Thoracic aorta (tissue), 2 donors: ENCODE measurements around the gene ALG2. TPM values are rescaled to one million over a fixed set of nuclear protein-coding genes. Genes with fewer than 3 reads are reported as not detected.

Source experiments
- ATAC-seq: fragments of 150-250 bp; one replicate; pipeline ENCODE4 v1.8.0; 2017; ENCODE audit warnings: low read depth; ENCODE audit not compliant: insufficient number of reproducible peaks, low FRiP score
- DNase-seq: peaks from one replicate; pipeline ENCODE4 v3.0.0-alpha.2; 2020; ENCODE audit warnings: low spot score
- H3K27ac ChIP-seq, 2 donors: fragments of 200-600 bp; sonication (generic); 1 replicate in 1 of 2; 2 replicates in 1 of 2; pipeline ENCODE4 v1.5.1; 2016; ENCODE audit warnings: mild to moderate bottlenecking in 2 of 2, moderate library complexity in 2 of 2
- H3K27me3 ChIP-seq: fragments of 200-600 bp; sonication (generic); replicated peaks from 2 replicates; pipeline ENCODE4 v1.6.0; 2016; ENCODE audit warnings: mild to moderate bottlenecking; ENCODE audit not compliant: insufficient read depth
- H3K36me3 ChIP-seq: fragments of 200-600 bp; sonication (generic); one replicate; pipeline ENCODE4 v1.5.1; 2016
- H3K4me1 ChIP-seq, 2 donors: fragments of 200-600 bp; sonication (generic); 1 replicate in 1 of 2; 2 replicates in 1 of 2; pipeline versions ENCODE4 v1.5.1 to v1.6.0; 2016; ENCODE audit warnings: low read depth in 2 of 2, mild to moderate bottlenecking in 1 of 2; ENCODE audit not compliant: control insufficient read depth in 1 of 2
- H3K4me3 ChIP-seq: fragments of 200-600 bp; sonication (generic); 2 replicates; pipeline ENCODE4 v1.5.1; 2016; ENCODE audit warnings: mild to moderate bottlenecking
- H3K9me3 ChIP-seq: fragments of 200-600 bp; sonication (generic); 2 replicates; pipeline ENCODE4 v1.5.1; 2016
- CTCF ChIP-seq: fragments of 200-600 bp; sonication (generic); IDR thresholded peaks from one replicate; pipeline ENCODE4 v1.5.1; 2019; ENCODE audit warnings: antibody characterized with exemption
- total RNA-seq, 2 donors: library from RNA; depleted of rRNA; stranded (reverse); fragments of >200 nt; gene quantifications; one replicate each; pipeline versions ENCODE4 v1.1.0 to v1.2.3, GENCODE V29; 2016

The ALG2 gene
- total RNA-seq, 2 donors from 2014 or later, result 19.8 to 49.2 TPM

GRCh38 chr9:99167694-99168093, 54.0 kb downstream of the ALG2 start:
- H3K9me3 ChIP-seq, result no peaks in the 10 kb centered on the region
- no peak overlapping the region for H3K27ac ChIP-seq
- no peaks in the 10 kb centered on the region for H3K27me3 ChIP-seq
- no peak overlapping the region for H3K4me3 ChIP-seq
- no peak for DNase-seq
- TF ChIP-seq CTCF, result no peak
- H3K4me1 ChIP-seq, result peaks cover 0 to 15% of the 10 kb centered on the region in 2 donors
- no peak for ATAC-seq
- H3K36me3 ChIP-seq, result no peaks in the 10 kb centered on the region

- ATAC-seq (no peak), DNase-seq (no peak)
- Histone ChIP-seq H3K27me3 (no peaks in the 10 kb centered on the region), H3K27ac (no peak overlapping the region), H3K4me3 (no peak overlapping the region), H3K36me3 (no peaks in the 10 kb centered on the region), H3K4me1 (peaks cover 0 to 20% of the 10 kb centered on the region in 2 donors), H3K9me3 (no peaks in the 10 kb centered on the region)
- no peak for TF ChIP-seq CTCF
Measured at GRCh38 chr9:99167119-99167518, 54.6 kb downstream of the ALG2 start.

Other genes starting within 250 kb of the ALG2 start
- gene TGFBR1, start 116.8 kb downstream of the ALG2 start, total RNA-seq, result 10 to 100 TPM; 76.8 to 87.2 TPM
- 10 to 100 TPM; 64.6 to 74.4 TPM for gene SEC61B, start 340 bp upstream of the ALG2 start, total RNA-seq